Right ventricle myocardium superior (tissue), 1 donor: ENCODE results near the gene MINDY2. TPM values are rescaled to one million over a fixed set of nuclear protein-coding genes. Genes with fewer than 3 reads are reported as not detected.
"Not testable (repeated sequence)": the region's sequence is repeated elsewhere in the genome, so short reads cannot be mapped to it uniquely, and the experiment has no call there.

Experiments
- ATAC-seq: fragments of 200-7000 bp; cut with Tn5 transposase; one replicate; pipeline ENCODE4 v1.9.1; 2020; ENCODE audit warnings: mild to moderate bottlenecking; ENCODE audit not compliant: poor library complexity
- DNase-seq: peaks from one replicate; pipeline ENCODE4 v3.0.0-alpha.2; 2020
- intact Hi-C: fragments of 100-400 bp; cut with DNase I; formaldehyde crosslinking; loops from one replicate; pipeline ENCODE4 v1.11.2; 2022
- total RNA-seq: library from RNA; stranded (reverse); fragmentation: NEBNext Ultra II Directional; extraction: Animal tissue kit (Norgen Biotek cat#: 25700); gene quantifications from one replicate; pipeline ENCODE4 v1.2.1, GENCODE V29; 2021
- donor health status: DM: no; HTN: yes; CAD: no; lungs with severe emphysema.

The MINDY2 gene
- total RNA-seq, 1 donor from 2014 or later, result 40.3 TPM

- peak; percentile 63 for DNase-seq
- intact Hi-C loops, result no loop called here
- peak; percentile 81 for ATAC-seq
Measured at GRCh38 chr15:58864602-58865424, 93.7 kb downstream of the MINDY2 start.

- ATAC-seq (peak; percentile 60), DNase-seq (no peak)
- intact Hi-C loops, result no loop called here
Measured at GRCh38 chr15:58865425-58865880, 94.4 kb downstream of the MINDY2 start.

GRCh38 chr15:58867926-58868325 is 96.8 kb downstream of the MINDY2 start:
- ATAC-seq, result no peak
- intact Hi-C loops, result no loop called here
- no peak for DNase-seq

GRCh38 chr15:58870451-58870850 is 99.3 kb downstream of the MINDY2 start:
- ATAC-seq, result no peak
- no peak for DNase-seq
- intact Hi-C loops, result no loop called here

GRCh38 chr15:58873267-58873666 is 102.2 kb downstream of the MINDY2 start:
- intact Hi-C loops, result no loop called here
- DNase-seq, result no peak
- ATAC-seq, result no peak

GRCh38 chr15:58875343-58875742 is 104.2 kb downstream of the MINDY2 start:
- ATAC-seq (no peak), DNase-seq (no peak)
- intact Hi-C loops, result no loop called here

GRCh38 chr15:58876306-58877106 is 105.4 kb downstream of the MINDY2 start:
- no peak for ATAC-seq
- no peak for DNase-seq
- intact Hi-C loops, result no loop called here

- ATAC-seq (no peak), DNase-seq (no peak)
- intact Hi-C loops, result no loop called here
Measured at GRCh38 chr15:58877999-58878825, 107.1 kb downstream of the MINDY2 start.

- intact Hi-C loops, result no loop called here
- DNase-seq (no peak), ATAC-seq (no peak)
Measured at GRCh38 chr15:58880320-58880719, 109.2 kb downstream of the MINDY2 start.

GRCh38 chr15:58882243-58882642 is 111.1 kb downstream of the MINDY2 start:
- ATAC-seq, result no peak
- intact Hi-C loops, result no loop called here
- DNase-seq, result no peak

GRCh38 chr15:58883926-58884325 is 112.8 kb downstream of the MINDY2 start:
- DNase-seq, intact Hi-C loops, ATAC-seq: not testable (repeated sequence)

- DNase-seq (no peak), ATAC-seq (no peak)
- intact Hi-C loops, result no loop called here
Measured at GRCh38 chr15:58886921-58887320, 115.8 kb downstream of the MINDY2 start.

- DNase-seq (no peak), ATAC-seq (no peak)
- intact Hi-C loops, result no loop called here
Measured at GRCh38 chr15:58889363-58889762, 118.3 kb downstream of the MINDY2 start.

- intact Hi-C loops, result no loop called here
- DNase-seq (no peak), ATAC-seq (no peak)
Measured at GRCh38 chr15:58898150-58898680, 127.1 kb downstream of the MINDY2 start.

GRCh38 chr15:58900631-58901030 is 129.5 kb downstream of the MINDY2 start:
- DNase-seq (no peak), ATAC-seq (no peak)
- intact Hi-C loops, result no loop called here

- intact Hi-C loops, result no loop called here
- no peak for DNase-seq
- ATAC-seq, result no peak
Measured at GRCh38 chr15:58908550-58909309, 137.6 kb downstream of the MINDY2 start.

GRCh38 chr15:58909616-58910015 is 138.5 kb downstream of the MINDY2 start:
- intact Hi-C loops, result no loop called here
- DNase-seq, result no peak
- no peak for ATAC-seq

- DNase-seq (no peak), ATAC-seq (no peak)
- intact Hi-C loops, result no loop called here
Measured at GRCh38 chr15:58910456-58910855, 139.4 kb downstream of the MINDY2 start.
